ENCODE results near the gene RIMKLA. TPM values are rescaled to one million over a fixed set of nuclear protein-coding genes. Genes with fewer than 3 reads are reported as not detected.
A peak's percentile ranks its signal among the peaks of the same experiment; 100 is the strongest.

Gene RIMKLA
- total and polyA plus RNA-seq, 10 of the 15 experiments (the other 5 are each of a cell fraction or from before 2014, with no cell fraction given): 0.01 to 0.52 (median 0.08) TPM

GRCh38 chr1:42462828-42463763 is 82.5 kb downstream of the RIMKLA start, which contains the start of gene CCDC30 (continued):
- TF ChIP-seq E4F1 (IDR thresholded peaks at IDR 0.05; ENCODE audit: borderline replicate concordance, partially characterized antibody) (peak; percentile 86), SMC3 (IDR thresholded peaks at IDR 0.05; ENCODE audit: borderline replicate concordance, low read length) (no peak), PML (IDR thresholded peaks at IDR 0.05; ENCODE audit: low read length) (0 out of 2 replicates have a peak, but pooled peaks have one; percentile 42), SREBF2 (IDR thresholded peaks at IDR 0.05; ENCODE audit: low read length) (peak; percentile 81), RAD51 (IDR thresholded peaks at IDR 0.05) (no peak), FOXM1 (IDR thresholded peaks at IDR 0.05; ENCODE audit: low read depth, low read length) (no peak), MTA2 (IDR thresholded peaks at IDR 0.05; ENCODE audit: low read depth) (no peak), HDAC2 (IDR thresholded peaks at IDR 0.05) (no peak), POLR2A (IDR thresholded peaks at IDR 0.05; ENCODE audit: low read depth, low read length) (peak; percentile 45), TCF3 (IDR thresholded peaks at IDR 0.05; ENCODE audit: borderline replicate concordance, insufficient read depth, low read depth, low read length) (no peak), TAF1 (IDR thresholded peaks at IDR 0.05; ENCODE audit: borderline replicate concordance, low read depth, low read length) (no peak), ZBED1 (IDR thresholded peaks at IDR 0.05; ENCODE audit: borderline replicate concordance) (0 out of 2 replicates have a peak, but pooled peaks have one; percentile 29), YY1 (IDR thresholded peaks at IDR 0.05; ENCODE audit: low read depth, low read length) (0 out of 2 replicates have a peak, but pooled peaks have one; percentile 28), NFXL1 (IDR thresholded peaks at IDR 0.05; ENCODE audit: borderline replicate concordance) (no peak), RUNX3 (IDR thresholded peaks at IDR 0.05; ENCODE audit: low read length) (peak; percentile 91), RB1 (IDR thresholded peaks at IDR 0.05; ENCODE audit: borderline replicate concordance) (no peak), ASH2L (IDR thresholded peaks at IDR 0.05; ENCODE audit: borderline replicate concordance, low read depth) (no peak), ATF7 (IDR thresholded peaks at IDR 0.05; ENCODE audit: low read depth) (no peak), RAD21 (IDR thresholded peaks at IDR 0.05; ENCODE audit: insufficient read depth, low read depth, low read length) (no peak), NFYB (IDR thresholded peaks at IDR 0.05; ENCODE audit: insufficient read depth, low read depth, low read length) (peak; percentile 77), BMI1 (IDR thresholded peaks at IDR 0.05; ENCODE audit: borderline replicate concordance) (peak; percentile 100)
- TF ChIP-seq, protein P1, sequence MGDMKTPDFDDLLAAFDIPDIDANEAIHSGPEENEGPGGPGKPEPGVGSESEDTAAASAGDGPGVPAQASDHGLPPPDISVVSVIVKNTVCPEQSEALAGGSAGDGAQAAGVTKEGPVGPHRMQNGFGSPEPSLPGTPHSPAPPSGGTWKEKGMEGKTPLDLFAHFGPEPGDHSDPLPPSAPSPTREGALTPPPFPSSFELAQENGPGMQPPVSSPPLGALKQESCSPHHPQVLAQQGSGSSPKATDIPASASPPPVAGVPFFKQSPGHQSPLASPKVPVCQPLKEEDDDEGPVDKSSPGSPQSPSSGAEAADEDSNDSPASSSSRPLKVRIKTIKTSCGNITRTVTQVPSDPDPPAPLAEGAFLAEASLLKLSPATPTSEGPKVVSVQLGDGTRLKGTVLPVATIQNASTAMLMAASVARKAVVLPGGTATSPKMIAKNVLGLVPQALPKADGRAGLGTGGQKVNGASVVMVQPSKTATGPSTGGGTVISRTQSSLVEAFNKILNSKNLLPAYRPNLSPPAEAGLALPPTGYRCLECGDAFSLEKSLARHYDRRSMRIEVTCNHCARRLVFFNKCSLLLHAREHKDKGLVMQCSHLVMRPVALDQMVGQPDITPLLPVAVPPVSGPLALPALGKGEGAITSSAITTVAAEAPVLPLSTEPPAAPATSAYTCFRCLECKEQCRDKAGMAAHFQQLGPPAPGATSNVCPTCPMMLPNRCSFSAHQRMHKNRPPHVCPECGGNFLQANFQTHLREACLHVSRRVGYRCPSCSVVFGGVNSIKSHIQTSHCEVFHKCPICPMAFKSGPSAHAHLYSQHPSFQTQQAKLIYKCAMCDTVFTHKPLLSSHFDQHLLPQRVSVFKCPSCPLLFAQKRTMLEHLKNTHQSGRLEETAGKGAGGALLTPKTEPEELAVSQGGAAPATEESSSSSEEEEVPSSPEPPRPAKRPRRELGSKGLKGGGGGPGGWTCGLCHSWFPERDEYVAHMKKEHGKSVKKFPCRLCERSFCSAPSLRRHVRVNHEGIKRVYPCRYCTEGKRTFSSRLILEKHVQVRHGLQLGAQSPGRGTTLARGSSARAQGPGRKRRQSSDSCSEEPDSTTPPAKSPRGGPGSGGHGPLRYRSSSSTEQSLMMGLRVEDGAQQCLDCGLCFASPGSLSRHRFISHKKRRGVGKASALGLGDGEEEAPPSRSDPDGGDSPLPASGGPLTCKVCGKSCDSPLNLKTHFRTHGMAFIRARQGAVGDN (IDR thresholded peaks at IDR 0.05): no peak
- TF ChIP-seq, protein P2, sequence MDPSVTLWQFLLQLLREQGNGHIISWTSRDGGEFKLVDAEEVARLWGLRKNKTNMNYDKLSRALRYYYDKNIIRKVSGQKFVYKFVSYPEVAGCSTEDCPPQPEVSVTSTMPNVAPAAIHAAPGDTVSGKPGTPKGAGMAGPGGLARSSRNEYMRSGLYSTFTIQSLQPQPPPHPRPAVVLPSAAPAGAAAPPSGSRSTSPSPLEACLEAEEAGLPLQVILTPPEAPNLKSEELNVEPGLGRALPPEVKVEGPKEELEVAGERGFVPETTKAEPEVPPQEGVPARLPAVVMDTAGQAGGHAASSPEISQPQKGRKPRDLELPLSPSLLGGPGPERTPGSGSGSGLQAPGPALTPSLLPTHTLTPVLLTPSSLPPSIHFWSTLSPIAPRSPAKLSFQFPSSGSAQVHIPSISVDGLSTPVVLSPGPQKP (IDR thresholded peaks at IDR 0.05; ENCODE audit: low read depth, low read length): peak; percentile 53; the same call in 1 of the 2 replicates

Measured in GM12878 (cell line).